ENCODE results near the gene MRAP.

The MRAP gene

DNA sequence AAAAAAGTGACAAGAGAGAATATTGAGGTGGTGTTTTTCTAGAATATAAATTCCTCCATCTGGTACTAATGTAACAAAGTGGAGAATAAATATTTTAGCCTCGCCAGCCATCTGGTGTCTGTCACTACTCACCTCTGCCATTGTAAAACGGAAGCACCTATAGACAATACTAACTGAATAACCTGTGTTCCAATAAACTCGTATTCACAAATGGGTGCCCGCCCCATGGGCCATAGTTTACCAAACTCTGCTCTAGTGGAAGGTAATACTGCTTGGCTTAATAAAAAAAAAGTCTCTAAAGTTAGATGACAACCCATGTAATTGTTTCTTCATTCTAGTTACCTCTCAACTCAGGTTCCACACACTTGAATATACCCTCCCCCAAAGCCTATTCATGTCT lies 27.9 kb upstream of the MRAP start:
- Histone ChIP-seq H3K27me3 (ENCODE audit: insufficient read depth, poor library complexity, severe bottlenecking) (no peaks in the 10 kb centered on the region), H3K27ac (ENCODE audit: poor library complexity, severe bottlenecking) (no peak overlapping the region), H3K4me3 (ENCODE audit: severe bottlenecking) (no peak overlapping the region), H3K36me3 (ENCODE audit: low read depth) (peaks cover 65% of the 10 kb centered on the region), H3K9me3 (ENCODE audit: severe bottlenecking) (no peaks in the 10 kb centered on the region), H3K4me1 (ENCODE audit: insufficient read depth, poor library complexity, severe bottlenecking) (no peaks in the 10 kb centered on the region)
- no peak for DNase-seq (ENCODE audit: low spot score)
- TF ChIP-seq, protein P1, sequence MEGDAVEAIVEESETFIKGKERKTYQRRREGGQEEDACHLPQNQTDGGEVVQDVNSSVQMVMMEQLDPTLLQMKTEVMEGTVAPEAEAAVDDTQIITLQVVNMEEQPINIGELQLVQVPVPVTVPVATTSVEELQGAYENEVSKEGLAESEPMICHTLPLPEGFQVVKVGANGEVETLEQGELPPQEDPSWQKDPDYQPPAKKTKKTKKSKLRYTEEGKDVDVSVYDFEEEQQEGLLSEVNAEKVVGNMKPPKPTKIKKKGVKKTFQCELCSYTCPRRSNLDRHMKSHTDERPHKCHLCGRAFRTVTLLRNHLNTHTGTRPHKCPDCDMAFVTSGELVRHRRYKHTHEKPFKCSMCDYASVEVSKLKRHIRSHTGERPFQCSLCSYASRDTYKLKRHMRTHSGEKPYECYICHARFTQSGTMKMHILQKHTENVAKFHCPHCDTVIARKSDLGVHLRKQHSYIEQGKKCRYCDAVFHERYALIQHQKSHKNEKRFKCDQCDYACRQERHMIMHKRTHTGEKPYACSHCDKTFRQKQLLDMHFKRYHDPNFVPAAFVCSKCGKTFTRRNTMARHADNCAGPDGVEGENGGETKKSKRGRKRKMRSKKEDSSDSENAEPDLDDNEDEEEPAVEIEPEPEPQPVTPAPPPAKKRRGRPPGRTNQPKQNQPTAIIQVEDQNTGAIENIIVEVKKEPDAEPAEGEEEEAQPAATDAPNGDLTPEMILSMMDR (IDR thresholded peaks at IDR 0.05; ENCODE audit: poor library complexity, severe bottlenecking) = no peak
- no peak for ATAC-seq (ENCODE audit: low read depth)

DNA sequence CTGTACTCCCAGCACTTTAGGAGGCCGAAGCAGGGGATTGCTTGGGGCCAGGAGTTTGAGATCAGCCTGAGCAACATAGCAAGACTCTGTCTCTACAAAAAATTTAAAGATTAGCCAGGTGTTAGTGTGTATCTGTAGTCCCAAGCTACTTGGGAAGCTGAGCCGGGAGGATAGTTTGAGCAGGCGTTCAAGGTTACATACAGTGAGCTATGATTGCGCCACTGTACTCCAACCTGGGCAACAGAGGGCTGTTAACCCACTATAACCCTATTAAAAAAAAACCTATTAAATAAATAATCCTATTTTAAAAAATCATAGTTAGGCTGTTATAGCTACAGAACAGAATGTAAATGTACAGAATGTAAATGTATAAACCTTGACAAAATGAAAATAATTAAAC lies 22.0 kb upstream of the MRAP start:
- TF ChIP-seq, protein P1 (IDR thresholded peaks at IDR 0.05; ENCODE audit: poor library complexity, severe bottlenecking) = no peak
- no peak overlapping the region for H3K4me3 ChIP-seq (ENCODE audit: severe bottlenecking)
- ATAC-seq (ENCODE audit: low read depth) = no peak

DNA sequence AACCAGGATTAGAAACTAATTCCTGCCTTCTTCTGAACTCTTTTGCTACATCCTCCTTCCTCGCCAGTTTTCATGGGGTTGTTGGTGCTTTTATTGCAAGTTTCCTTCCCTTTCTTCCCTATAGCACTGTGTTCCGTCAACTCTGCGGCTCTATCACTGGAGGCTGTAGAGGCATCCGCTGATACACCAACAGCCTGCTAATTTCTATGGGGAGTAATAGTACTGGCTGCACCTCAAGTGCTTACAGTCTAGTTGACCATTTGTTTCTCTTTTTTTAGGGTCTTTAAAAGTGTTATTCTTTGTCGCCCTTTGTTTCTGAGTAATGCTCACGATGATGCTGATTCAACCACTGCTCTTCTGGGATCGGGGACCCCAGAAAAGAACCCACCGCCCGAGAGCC lies 20.6 kb upstream of the MRAP start:
- Histone ChIP-seq H3K27me3 (ENCODE audit: insufficient read depth, poor library complexity, severe bottlenecking) (no peaks in the 10 kb centered on the region), H3K9me3 (ENCODE audit: severe bottlenecking) (no peaks in the 10 kb centered on the region), H3K36me3 (ENCODE audit: low read depth) (peaks cover 24% of the 10 kb centered on the region), H3K27ac (ENCODE audit: poor library complexity, severe bottlenecking) (peak overlapping the region; percentile 8), H3K4me1 (ENCODE audit: insufficient read depth, poor library complexity, severe bottlenecking) (no peaks in the 10 kb centered on the region), H3K4me3 (ENCODE audit: severe bottlenecking) (peak overlapping the region; percentile 71)
- peak; percentile 49; the same call in 2 of the 3 replicates for ATAC-seq (ENCODE audit: low read depth)
- TF ChIP-seq, protein P1 (IDR thresholded peaks at IDR 0.05; ENCODE audit: poor library complexity, severe bottlenecking) = no peak
- no peak for DNase-seq (ENCODE audit: low spot score)

More for the DNA sequence above, 22.0 kb upstream of the MRAP start:
- DNase-seq (ENCODE audit: low spot score) = no peak
- no peaks in the 10 kb centered on the region for H3K4me1 ChIP-seq (ENCODE audit: insufficient read depth, poor library complexity, severe bottlenecking)
- no peak overlapping the region for H3K27ac ChIP-seq (ENCODE audit: poor library complexity, severe bottlenecking)
- peaks cover 36% of the 10 kb centered on the region for H3K36me3 ChIP-seq (ENCODE audit: low read depth)
- H3K27me3 ChIP-seq (ENCODE audit: insufficient read depth, poor library complexity, severe bottlenecking) = no peaks in the 10 kb centered on the region
- H3K9me3 ChIP-seq (ENCODE audit: severe bottlenecking) = no peaks in the 10 kb centered on the region

DNA sequence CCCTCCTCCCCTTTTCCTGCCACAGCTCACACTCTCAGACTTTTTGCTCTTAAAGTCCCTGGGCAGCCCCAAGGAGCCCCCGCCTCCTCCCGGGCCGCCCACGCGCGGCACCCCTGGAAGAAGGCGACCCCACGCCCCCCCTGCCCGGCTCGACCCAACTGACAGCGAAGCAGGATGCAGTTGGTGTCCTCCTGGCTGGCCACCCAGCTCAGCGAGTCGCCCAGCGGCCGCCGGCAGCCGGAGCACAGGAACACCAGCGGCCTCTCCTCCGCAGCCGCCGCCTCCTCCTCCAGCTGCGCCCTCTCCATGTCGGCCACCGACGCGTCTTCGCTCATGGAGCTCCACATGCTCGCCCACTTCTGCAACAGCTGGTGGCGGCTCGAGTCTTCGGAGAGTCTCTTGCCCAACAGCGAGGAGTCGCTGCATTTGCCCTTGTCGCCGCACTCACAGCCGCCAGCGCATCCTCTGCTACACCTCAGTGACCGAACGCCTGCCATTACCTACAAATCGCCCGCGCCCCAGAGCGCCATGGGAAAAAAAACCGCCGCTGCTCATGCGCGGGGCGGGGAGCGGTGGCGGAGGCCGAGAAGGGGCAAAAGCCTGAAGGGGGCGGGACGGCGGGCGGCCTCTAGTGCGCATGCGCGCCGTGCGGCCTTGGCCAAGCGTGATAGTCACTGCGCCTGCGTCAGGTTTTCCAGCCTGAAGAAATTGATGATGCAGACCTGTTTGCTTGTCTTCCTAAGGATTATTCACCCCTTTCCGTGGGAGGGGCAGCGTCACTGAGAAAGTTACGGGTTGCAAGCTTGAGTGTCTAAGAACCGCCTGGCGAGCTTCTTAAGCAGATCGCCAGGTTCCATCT lies 19.9 kb upstream of the MRAP start, which contains the start of gene MIS18A:
Gene MIS18A, minus strand, starts transcription at position 532 of the 859 bp plus-strand sequence. Its CDS starts 35 bp downstream, at position 497.
- peaks cover 18% of the 10 kb centered on the region for H3K36me3 ChIP-seq (ENCODE audit: low read depth)
- H3K4me1 ChIP-seq (ENCODE audit: insufficient read depth, poor library complexity, severe bottlenecking) = no peaks in the 10 kb centered on the region
- H3K9me3 ChIP-seq (ENCODE audit: severe bottlenecking) = no peaks in the 10 kb centered on the region
- TF ChIP-seq, protein P1 (IDR thresholded peaks at IDR 0.05; ENCODE audit: poor library complexity, severe bottlenecking) = no peak
- peak; percentile 90 for ATAC-seq (ENCODE audit: low read depth)
- peak; percentile 94 for DNase-seq (ENCODE audit: low spot score)
- H3K4me3 ChIP-seq (ENCODE audit: severe bottlenecking) = peak within 1 kb of the TSS; percentile 71
- peak within 1 kb of the TSS; percentile 8 for H3K27ac ChIP-seq (ENCODE audit: poor library complexity, severe bottlenecking)
- H3K27me3 ChIP-seq (ENCODE audit: insufficient read depth, poor library complexity, severe bottlenecking) = no peaks in the 10 kb centered on the region

DNA sequence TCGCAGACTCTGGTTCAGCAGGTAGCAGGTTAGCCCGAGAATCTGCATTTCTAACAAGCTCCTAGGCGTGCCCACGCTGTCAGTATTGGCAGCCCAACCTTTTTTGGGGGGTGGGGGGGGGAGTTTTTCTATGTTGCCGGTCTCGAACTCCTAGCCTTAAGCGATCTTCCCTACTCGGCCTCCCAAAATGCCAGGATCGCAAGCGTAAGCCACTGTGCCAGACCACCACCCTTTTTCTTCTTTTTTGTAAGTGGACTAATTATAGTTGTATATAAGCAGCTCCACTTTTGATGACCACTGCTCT lies 19.3 kb upstream of the MRAP start:
- peak overlapping the region; percentile 71 for H3K4me3 ChIP-seq (ENCODE audit: severe bottlenecking)
- ATAC-seq (ENCODE audit: low read depth) (no peak), DNase-seq (ENCODE audit: low spot score) (no peak)
- H3K36me3 ChIP-seq (ENCODE audit: low read depth) = peaks cover 14% of the 10 kb centered on the region
- H3K27me3 ChIP-seq (ENCODE audit: insufficient read depth, poor library complexity, severe bottlenecking) = no peaks in the 10 kb centered on the region
- no peaks in the 10 kb centered on the region for H3K9me3 ChIP-seq (ENCODE audit: severe bottlenecking)
- no peak overlapping the region for H3K27ac ChIP-seq (ENCODE audit: poor library complexity, severe bottlenecking)
- H3K4me1 ChIP-seq (ENCODE audit: insufficient read depth, poor library complexity, severe bottlenecking) = no peaks in the 10 kb centered on the region
- TF ChIP-seq, protein P1 (IDR thresholded peaks at IDR 0.05; ENCODE audit: poor library complexity, severe bottlenecking) = no peak

Measured in RWPE2 (cell line).